ENCODE measurements around the gene DUS4L.

GRCh38 chr7:107528461-107528860, 35.3 kb upstream of the DUS4L start:
- no peak for TF ChIP-seq CTCF (IDR thresholded peaks at IDR 0.05)
- no peak for TF ChIP-seq POLR2A (IDR thresholded peaks at IDR 0.05)
